ENCODE results near the gene SPON1.

- TF ChIP-seq CTCF (conservative IDR thresholded peaks at IDR 0.05; ENCODE audit: low read depth, low read length) (no peak), EZH2 (IDR thresholded peaks at IDR 0.05; ENCODE audit: low read length, unreplicated experiment) (no peak), EZH2phosphoT487 (IDR thresholded peaks at IDR 0.05; ENCODE audit: borderline replicate concordance, low read length) (no peak)
Measured at GRCh38 chr11:14055936-14056335, 93.4 kb downstream of the SPON1 start.
